ENCODE results near the gene ANKRD18B.
"Not testable (repeated sequence)": the region's sequence is repeated elsewhere in the genome, so short reads cannot be mapped to it uniquely, and the experiment has no call there.

ANKRD18B gene

DNA sequence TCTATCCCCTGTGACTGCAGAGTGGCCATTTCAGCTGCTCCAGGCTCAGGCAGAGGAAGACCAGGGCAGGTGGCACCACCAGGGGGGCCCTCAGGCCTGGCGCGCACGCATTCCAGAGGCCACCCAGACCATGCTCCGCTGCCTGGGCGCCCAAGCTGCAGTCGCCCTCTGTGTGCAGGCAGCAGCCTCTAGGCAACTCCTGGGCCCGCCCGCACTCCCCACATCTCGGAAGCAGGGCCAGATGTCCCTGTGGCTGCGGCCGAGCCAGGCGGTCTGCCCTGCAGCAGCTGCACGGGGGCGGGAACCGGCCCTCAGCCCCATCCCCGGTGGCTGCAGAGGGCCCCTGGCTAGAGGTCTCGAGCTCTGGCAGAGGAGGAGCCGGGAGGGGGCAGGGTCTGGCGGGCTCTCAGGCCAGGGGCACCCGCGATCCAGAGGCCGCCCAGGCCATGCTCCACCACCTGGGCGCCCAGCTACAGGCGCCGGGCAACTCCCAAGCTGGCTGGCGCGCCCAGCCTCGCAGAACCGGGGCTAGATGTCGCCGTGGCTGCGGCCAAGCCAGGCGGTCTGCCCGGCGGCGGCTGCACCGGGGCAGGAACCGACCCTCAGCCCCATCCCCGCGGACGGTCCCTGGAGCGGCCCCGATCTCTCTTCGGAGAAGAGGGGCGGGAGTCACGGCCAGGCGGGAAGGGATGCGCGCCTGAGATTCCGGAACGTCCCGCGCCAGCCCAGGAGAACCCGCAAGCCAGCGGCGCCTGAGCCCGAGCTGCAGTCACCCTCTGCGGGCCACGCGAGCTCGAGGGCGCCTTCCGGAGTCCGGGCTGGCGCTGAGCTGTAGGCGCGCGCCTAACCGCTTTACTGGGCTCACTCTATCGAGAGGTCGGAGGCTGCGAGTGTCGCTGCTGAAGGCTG, at the start of gene ANKRD18B:
Gene ANKRD18B (plus strand): TSS at position 855 of the 909 bp plus-strand sequence. CDS start 239 bp downstream, outside the sequence.
- H3K27me3 ChIP-seq (ENCODE audit: control insufficient read depth, insufficient read depth, low read length); H3K27ac ChIP-seq (ENCODE audit: low read length); H3K36me3 ChIP-seq (ENCODE audit: control insufficient read depth, low read depth, low read length); H3K9me3 ChIP-seq (ENCODE audit: control insufficient read depth, low read depth, low read length); H3K4me1 ChIP-seq (ENCODE audit: control insufficient read depth, low read depth, low read length): not testable (repeated sequence)
- Histone ChIP-seq H3K4me3 (ENCODE audit: low read length) (peak within 1 kb of the TSS; percentile 84), H3K9ac (ENCODE audit: low read length) (peak within 1 kb of the TSS; percentile 65)

DNA sequence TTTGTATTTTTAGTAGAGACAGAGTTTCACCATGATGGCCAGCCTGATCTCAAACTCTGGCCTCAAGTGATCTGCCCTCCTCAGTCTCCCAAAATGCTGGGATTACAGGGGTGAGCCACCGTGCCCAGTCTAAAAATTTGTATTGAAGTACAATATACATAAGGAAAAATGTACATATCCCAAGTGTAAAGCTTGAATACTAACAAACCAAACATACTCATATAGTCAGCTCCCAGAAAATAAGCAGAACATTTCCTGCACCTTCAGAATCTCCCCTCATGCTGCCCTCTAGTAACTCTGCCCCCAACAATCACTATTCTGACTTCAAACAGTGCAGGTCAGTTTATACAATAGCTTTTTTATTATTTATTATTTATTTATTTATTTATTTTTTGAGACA, 48.7 kb upstream of the ANKRD18B start:
- no peak overlapping the region for H3K27ac ChIP-seq (ENCODE audit: low read length)
- no peaks in the 10 kb centered on the region for H3K9me3 ChIP-seq (ENCODE audit: control insufficient read depth, low read depth, low read length)
- no peak overlapping the region for H3K9ac ChIP-seq (ENCODE audit: low read length)
- peaks cover 14% of the 10 kb centered on the region for H3K36me3 ChIP-seq (ENCODE audit: control insufficient read depth, low read depth, low read length)
- no peak overlapping the region for H3K4me3 ChIP-seq (ENCODE audit: low read length)
- no peaks in the 10 kb centered on the region for H3K27me3 ChIP-seq (ENCODE audit: control insufficient read depth, insufficient read depth, low read length)
- peaks cover 7% of the 10 kb centered on the region for H3K4me1 ChIP-seq (ENCODE audit: control insufficient read depth, low read depth, low read length)

DNA sequence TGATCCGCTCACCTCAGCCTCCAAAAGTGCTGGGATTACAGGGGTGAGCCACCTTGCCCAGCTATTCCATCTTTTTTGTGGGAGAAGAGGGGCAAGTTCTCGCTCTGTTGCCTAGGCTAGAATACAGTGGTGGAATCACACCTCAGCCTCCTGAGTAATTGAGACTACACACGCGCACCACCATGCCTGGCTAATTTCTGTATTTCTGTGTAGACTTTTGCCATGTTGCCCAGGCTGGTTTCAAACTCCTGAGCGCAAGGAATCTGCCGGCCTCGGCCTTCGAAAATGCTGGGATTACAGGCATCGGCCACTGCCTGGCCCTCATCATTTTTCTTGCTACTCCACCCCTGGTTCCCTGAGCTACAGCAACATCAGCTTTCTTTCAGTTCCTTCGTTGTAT, 47.5 kb upstream of the ANKRD18B start:
- Histone ChIP-seq H3K4me3 (ENCODE audit: low read length) (no peak overlapping the region), H3K36me3 (ENCODE audit: control insufficient read depth, low read depth, low read length) (peaks cover 4% of the 10 kb centered on the region), H3K27ac (ENCODE audit: low read length) (no peak overlapping the region), H3K27me3 (ENCODE audit: control insufficient read depth, insufficient read depth, low read length) (no peaks in the 10 kb centered on the region), H3K4me1 (ENCODE audit: control insufficient read depth, low read depth, low read length) (peaks cover 7% of the 10 kb centered on the region), H3K9ac (ENCODE audit: low read length) (no peak overlapping the region), H3K9me3 (ENCODE audit: control insufficient read depth, low read depth, low read length) (no peaks in the 10 kb centered on the region)

- Histone ChIP-seq H3K4me3 (ENCODE audit: low read length) (no peak overlapping the region), H3K4me1 (ENCODE audit: control insufficient read depth, low read depth, low read length) (no peaks in the 10 kb centered on the region), H3K27ac (ENCODE audit: low read length) (no peak overlapping the region), H3K36me3 (ENCODE audit: control insufficient read depth, low read depth, low read length) (no peaks in the 10 kb centered on the region), H3K9me3 (ENCODE audit: control insufficient read depth, low read depth, low read length) (no peaks in the 10 kb centered on the region), H3K27me3 (ENCODE audit: control insufficient read depth, insufficient read depth, low read length) (no peaks in the 10 kb centered on the region), H3K9ac (ENCODE audit: low read length) (no peak overlapping the region)
These were observed 43.9 kb upstream of the ANKRD18B start for GRCh38 chr9:33480106-33480505.

DNA sequence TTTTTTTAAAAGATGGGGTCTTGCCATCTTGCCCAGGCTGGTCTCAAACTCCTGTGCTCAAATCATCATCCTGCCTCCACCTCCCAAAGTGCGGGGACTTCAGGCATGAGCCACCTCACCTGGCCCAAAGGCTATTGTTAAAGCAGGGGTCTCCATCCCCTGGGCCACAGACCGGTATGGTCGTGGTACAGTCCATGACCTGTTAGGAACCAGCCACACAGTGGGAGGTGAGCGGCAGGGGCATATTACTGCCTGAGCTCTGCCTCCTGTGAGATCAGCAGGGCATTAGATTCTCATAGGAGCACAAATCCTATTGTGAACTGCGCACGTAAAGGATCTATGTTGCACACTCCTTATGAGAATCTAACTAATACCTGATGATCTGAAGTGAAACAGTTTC, 43.1 kb upstream of the ANKRD18B start:
- H3K9me3 ChIP-seq (ENCODE audit: control insufficient read depth, low read depth, low read length): no peaks in the 10 kb centered on the region
- no peaks in the 10 kb centered on the region for H3K36me3 ChIP-seq (ENCODE audit: control insufficient read depth, low read depth, low read length)
- H3K27ac ChIP-seq (ENCODE audit: low read length): no peak overlapping the region
- H3K9ac ChIP-seq (ENCODE audit: low read length): no peak overlapping the region
- H3K27me3 ChIP-seq (ENCODE audit: control insufficient read depth, insufficient read depth, low read length): no peaks in the 10 kb centered on the region
- no peaks in the 10 kb centered on the region for H3K4me1 ChIP-seq (ENCODE audit: control insufficient read depth, low read depth, low read length)
- no peak overlapping the region for H3K4me3 ChIP-seq (ENCODE audit: low read length)

- H3K36me3 ChIP-seq (ENCODE audit: control insufficient read depth, low read depth, low read length); H3K27me3 ChIP-seq (ENCODE audit: control insufficient read depth, insufficient read depth, low read length); H3K4me1 ChIP-seq (ENCODE audit: control insufficient read depth, low read depth, low read length); H3K27ac ChIP-seq (ENCODE audit: low read length); H3K9ac ChIP-seq (ENCODE audit: low read length); H3K4me3 ChIP-seq (ENCODE audit: low read length); H3K9me3 ChIP-seq (ENCODE audit: control insufficient read depth, low read depth, low read length): not testable (repeated sequence)
These were observed 38.7 kb upstream of the ANKRD18B start for GRCh38 chr9:33485312-33485711.

DNA sequence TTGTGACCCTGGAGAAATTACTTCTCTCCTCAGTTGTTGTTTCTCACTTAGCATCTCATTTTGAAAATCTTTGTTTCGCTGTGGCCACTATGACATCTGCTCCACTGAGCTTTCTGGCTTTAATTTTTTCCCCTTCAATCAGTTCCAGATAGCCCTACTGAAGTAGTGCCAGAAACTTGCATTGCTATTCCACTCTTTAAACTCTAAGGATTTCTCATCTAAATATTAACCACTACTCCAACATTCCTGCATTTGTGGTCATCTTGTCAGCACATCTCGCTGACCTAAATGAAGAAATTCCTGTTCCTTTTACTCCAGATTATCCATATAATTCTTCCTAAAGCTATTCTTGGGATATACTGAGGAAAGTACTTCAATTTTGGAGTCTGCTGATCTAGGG, 35.0 kb upstream of the ANKRD18B start:
- Histone ChIP-seq H3K27ac (ENCODE audit: low read length) (no peak overlapping the region), H3K9me3 (ENCODE audit: control insufficient read depth, low read depth, low read length) (no peaks in the 10 kb centered on the region), H3K4me1 (ENCODE audit: control insufficient read depth, low read depth, low read length) (no peaks in the 10 kb centered on the region), H3K27me3 (ENCODE audit: control insufficient read depth, insufficient read depth, low read length) (no peaks in the 10 kb centered on the region), H3K4me3 (ENCODE audit: low read length) (no peak overlapping the region), H3K9ac (ENCODE audit: low read length) (no peak overlapping the region), H3K36me3 (ENCODE audit: control insufficient read depth, low read depth, low read length) (no peaks in the 10 kb centered on the region)

GRCh38 chr9:33493819-33494218, 30.2 kb upstream of the ANKRD18B start:
- H3K27ac ChIP-seq (ENCODE audit: low read length); H3K36me3 ChIP-seq (ENCODE audit: control insufficient read depth, low read depth, low read length); H3K4me3 ChIP-seq (ENCODE audit: low read length): not testable (repeated sequence)

GRCh38 chr9:33498387-33498786, 25.7 kb upstream of the ANKRD18B start:
- Histone ChIP-seq H3K4me3 (ENCODE audit: low read length) (no peak overlapping the region), H3K9me3 (ENCODE audit: control insufficient read depth, low read depth, low read length) (no peaks in the 10 kb centered on the region), H3K36me3 (ENCODE audit: control insufficient read depth, low read depth, low read length) (no peaks in the 10 kb centered on the region), H3K9ac (ENCODE audit: low read length) (no peak overlapping the region), H3K27me3 (ENCODE audit: control insufficient read depth, insufficient read depth, low read length) (no peaks in the 10 kb centered on the region), H3K4me1 (ENCODE audit: control insufficient read depth, low read depth, low read length) (no peaks in the 10 kb centered on the region), H3K27ac (ENCODE audit: low read length) (no peak overlapping the region)

More at GRCh38 chr9:33493819-33494218, 30.2 kb upstream of the ANKRD18B start:
- not testable (repeated sequence) for H3K4me1 ChIP-seq (ENCODE audit: control insufficient read depth, low read depth, low read length); H3K27me3 ChIP-seq (ENCODE audit: control insufficient read depth, insufficient read depth, low read length); H3K9ac ChIP-seq (ENCODE audit: low read length); H3K9me3 ChIP-seq (ENCODE audit: control insufficient read depth, low read depth, low read length)

DNA sequence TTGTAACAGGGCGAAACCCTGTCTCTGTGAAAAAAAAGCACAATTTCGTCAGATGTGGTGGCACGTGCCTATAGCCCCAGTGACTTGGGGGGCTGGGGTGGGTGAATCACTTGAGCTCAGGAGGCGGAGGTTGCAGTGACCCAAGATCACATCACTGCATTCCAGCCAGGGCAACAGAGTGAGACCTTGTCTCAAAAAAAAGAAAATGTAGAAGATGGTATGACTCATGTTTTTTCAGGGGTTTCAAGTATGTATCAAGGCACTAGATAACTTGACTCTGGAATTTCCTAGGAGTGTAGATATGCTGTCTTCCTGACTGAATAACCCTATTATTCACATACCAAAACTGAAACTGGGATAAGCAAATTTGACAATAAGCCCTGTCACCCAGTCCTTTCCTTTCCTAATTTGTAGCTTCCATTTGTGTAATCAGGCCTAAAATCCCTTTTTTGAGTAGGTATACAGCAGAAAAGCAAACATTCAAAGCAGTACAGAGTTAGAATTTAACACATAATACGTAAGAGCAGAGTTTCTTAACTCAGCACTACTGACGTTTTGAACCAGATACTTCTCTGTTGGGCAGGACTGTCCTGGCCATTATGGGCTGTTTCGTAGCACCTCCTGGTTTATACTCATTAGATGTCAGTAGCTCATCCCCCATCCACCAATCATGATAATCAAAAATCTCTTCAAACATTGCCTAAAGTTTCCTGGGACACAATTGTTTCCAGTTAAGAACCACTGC, 17.3 kb upstream of the ANKRD18B start:
- no peak overlapping the region for H3K27ac ChIP-seq (ENCODE audit: low read length)
- H3K9me3 ChIP-seq (ENCODE audit: control insufficient read depth, low read depth, low read length): no peaks in the 10 kb centered on the region
- H3K27me3 ChIP-seq (ENCODE audit: control insufficient read depth, insufficient read depth, low read length): no peaks in the 10 kb centered on the region
- no peaks in the 10 kb centered on the region for H3K36me3 ChIP-seq (ENCODE audit: control insufficient read depth, low read depth, low read length)
- H3K9ac ChIP-seq (ENCODE audit: low read length): no peak overlapping the region
- no peak overlapping the region for H3K4me3 ChIP-seq (ENCODE audit: low read length)
- no peaks in the 10 kb centered on the region for H3K4me1 ChIP-seq (ENCODE audit: control insufficient read depth, low read depth, low read length)

DNA sequence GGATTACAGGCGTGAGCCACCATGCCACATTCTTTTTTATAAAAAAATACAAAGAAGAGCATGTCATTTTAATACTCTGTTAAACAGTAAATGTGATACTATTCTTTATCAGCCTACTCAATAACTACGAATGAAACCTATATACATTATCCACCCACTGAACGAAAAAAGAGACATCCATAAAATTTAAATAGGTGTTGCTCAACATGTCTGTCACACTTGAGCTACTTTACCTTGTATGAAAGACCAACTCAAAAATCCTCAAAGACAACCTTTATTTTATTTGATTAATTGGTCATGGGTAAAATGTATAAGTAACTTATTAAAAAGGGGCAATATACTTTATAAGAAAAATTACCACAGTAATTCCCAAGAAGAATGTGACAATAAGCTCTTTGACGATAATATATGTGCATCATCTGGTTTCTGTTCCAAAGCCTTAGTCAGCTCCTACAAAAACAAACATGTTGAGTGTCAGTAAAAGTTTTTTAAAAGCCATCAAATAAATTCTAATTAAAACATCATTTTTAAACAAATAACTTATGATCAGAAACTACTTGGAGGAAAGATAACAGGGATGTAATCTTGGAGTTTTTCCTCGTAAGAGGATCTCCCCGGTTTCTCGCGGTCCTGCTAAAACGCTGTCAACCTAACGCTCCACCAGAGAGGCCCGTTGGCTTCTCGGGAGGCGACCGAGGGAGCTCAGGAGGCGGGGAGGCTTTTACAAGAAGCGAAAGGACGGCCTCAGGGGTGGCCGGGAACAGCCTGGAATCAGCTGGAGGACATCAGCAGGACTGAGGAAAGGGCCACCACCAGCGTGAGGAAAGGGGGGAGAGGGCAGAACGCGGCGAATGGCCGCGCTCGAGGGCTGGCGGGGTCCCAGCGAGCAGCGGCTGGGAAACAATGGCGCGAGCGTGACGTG, 13.5 kb upstream of the ANKRD18B start:
- H3K36me3 ChIP-seq (ENCODE audit: control insufficient read depth, low read depth, low read length): no peaks in the 10 kb centered on the region
- H3K27ac ChIP-seq (ENCODE audit: low read length): no peak overlapping the region

More for the DNA sequence above, 13.5 kb upstream of the ANKRD18B start:
- Histone ChIP-seq H3K9me3 (ENCODE audit: control insufficient read depth, low read depth, low read length) (no peaks in the 10 kb centered on the region), H3K4me3 (ENCODE audit: low read length) (peak overlapping the region; percentile 76), H3K27me3 (ENCODE audit: control insufficient read depth, insufficient read depth, low read length) (no peaks in the 10 kb centered on the region), H3K9ac (ENCODE audit: low read length) (peak overlapping the region; percentile 66), H3K4me1 (ENCODE audit: control insufficient read depth, low read depth, low read length) (no peaks in the 10 kb centered on the region)
